GM11168 (cell line): ENCODE measurements around the gene SH3PXD2A.

Experiments
- in situ Hi-C: fragments of 300-500 bp; cut with MboI; formaldehyde crosslinking; loops from one replicate; pipeline ENCODE4 v1.12.0; 2022; ENCODE audit warnings: low sequenced_read_pairs; ENCODE audit not compliant: unreplicated experiment

SH3PXD2A gene

DNA sequence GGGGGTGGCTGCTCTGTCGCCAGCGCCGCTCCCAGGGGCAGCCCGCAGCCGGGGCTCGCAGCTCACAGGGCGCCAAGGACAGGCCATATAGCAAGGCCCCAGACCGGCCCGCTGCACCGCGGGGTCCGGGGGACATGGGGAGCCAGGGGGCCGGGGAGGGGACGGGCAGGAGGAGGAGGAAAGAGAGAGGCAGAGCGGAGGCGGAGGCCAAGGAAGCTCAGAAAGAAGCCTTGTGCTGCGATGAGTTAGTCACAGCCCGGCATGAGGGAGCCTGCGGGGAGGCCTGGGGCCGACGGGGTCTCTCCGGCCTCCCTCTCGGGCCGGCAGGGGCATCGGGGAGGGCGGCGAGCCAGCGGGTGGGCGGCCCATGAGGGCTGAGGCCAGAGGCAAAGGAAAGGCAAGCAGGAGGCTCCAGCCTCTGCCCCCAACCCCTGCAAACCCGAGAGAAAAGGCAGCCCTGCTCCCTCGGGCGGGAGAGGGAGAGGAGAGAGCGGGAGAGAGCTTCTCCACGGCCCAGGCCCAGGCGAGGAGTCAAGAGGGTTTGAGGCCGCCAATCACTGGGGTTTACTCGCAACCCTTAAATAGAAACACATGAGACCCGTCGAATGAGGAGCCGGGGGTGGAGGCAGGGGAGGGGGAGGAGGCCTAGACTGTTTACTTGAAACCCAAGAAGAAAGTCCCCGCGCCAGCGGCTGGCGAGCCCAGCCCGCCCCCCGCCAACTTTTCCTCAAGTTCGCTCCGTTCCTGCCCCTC, 194.0 kb downstream of the SH3PXD2A start:
- in situ Hi-C loops = no loop called here

DNA sequence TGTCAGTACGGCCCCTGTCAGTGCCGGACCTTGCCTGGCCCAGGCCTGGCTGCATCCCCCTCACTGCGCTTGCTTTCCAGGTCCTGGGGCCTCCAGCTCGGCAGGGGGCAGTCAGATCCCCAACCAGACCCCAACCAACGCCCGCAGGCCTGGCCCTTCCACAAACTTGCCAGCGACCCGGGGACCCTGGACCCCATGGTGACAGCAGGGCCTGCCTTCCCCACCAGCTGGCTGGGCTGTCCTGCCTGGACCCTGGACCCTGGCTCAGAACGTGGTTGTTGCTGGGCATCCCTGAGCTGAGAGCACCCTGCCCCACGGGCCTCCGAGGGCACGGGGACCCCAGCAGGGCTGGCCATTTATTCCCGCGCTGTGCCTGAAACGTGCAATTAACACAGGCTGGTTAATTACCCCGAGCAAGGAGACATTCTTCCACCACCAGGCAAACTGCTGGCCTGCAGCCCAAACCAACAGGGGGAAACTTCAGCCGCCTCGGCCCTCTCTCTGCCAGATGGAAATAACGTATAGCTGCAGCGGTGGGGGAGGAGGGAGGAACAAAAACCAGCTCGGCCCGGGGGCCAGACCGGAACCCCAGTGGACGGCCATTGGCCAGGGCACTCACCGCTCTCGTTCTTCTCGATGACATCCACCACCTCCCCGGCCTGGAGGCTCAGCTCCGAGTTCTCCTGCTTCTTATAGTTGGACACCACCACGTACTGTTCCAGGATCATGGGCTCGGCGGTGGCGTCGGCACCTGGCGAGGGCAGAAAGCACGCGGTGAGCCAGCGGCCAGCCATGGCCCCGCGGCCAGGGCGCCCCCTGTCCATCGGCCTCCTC, 194.8 kb downstream of the SH3PXD2A start:
- in situ Hi-C loops = no loop called here

DNA sequence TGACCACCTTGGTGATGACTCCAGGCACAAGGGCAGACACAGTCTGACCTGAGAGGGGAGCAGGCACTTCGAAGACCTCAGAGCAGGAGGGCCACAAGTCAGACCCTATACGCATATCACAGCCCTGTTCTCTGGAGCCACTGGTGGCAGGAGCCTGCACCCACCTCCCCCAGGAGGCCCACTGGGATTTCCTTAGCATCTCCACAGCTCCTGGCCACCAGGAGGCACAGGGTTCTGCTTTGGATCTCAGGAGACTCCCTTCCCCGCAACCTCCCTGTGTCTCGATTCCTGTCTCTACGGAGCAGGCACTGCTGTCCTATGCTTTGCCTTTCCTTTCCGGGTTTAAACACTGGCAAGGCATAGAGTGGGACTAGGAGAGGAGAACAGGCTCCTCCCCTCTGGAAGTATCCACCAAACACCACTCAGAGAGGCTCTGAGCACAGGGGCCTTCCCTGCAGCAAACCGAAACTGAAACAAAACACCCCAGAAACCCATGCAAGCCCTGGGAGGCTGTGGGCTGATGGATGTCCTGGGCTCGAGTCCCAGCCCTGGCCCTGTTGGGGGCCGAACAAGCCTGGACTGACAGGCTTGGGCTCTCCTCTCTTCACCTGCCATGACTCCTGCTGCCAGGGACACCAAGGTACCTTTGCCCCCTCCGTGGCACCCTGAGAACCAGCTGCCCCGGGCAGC, 195.6 kb downstream of the SH3PXD2A start:
- in situ Hi-C loops = no loop called here

DNA sequence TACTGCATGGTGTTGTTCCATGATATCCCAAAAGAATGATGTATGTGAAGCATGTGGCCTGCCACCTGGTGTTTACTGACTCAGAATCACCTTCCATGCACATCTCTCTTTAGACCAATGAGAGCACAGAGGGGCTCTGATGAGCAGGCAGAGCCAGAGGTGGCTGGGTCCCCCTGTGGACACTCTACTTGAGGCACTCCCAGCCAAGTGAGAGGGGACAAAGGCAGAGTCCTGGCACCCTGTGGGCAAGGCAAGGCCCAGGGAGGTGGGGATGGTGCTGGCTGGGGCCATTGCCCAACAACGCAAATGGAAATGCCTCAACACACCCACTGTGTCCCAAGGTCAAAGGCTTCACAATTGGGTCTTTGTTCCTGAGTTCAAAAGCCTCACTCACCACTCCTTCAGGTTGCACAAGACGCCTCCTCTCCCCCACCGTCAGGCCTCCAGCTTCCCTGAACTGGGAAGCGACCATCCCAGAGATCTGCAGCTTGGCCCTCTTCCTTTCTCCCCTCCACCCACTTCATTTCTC, 197.3 kb downstream of the SH3PXD2A start:
- in situ Hi-C loops = no loop called here

DNA sequence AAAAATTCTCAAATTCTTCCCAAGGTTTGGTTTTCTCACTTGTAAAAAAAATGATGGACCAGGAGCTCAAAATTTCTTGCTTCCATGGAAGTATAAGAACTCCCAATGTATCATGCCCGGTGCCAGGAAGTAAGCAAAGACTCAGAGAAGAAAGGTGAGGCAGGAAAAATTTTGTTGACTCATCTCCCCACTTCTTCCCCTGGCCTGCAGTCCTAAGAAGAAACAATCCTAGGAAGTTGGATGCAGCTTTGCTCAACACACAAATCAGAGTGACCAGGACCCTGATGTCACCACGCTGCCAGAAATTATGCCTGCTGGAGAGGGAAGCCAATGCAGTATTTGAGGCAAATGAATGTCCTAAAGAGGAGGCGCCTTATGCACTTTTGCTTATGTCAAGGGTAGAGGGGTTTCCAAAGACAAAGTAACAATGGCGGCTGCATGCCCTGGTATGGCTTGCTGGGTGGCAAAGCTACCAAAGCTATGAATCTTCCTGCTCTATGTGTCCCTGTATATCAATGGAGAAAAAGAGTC, 198.2 kb downstream of the SH3PXD2A start:
- in situ Hi-C loops = no loop called here

DNA sequence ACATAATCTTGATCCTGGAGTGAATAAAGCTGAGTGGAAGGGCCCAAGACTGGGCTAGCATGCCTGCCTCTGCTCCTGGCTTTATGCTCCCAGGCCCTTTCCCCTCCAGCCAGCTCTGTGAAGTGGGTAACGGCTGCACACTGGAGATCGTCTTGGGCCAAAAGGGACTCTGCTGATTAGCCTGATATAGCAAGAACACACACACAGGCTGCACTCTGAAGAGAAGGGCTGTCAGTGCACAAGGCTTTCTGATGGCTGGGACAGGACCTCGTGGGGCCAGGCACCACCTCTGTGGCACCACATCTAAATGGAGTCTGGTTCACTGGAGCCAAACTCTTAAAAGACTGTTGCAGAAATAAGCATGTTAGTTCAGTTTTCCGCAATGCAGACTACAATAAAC, 200.5 kb downstream of the SH3PXD2A start:
- in situ Hi-C loops = no loop called here

DNA sequence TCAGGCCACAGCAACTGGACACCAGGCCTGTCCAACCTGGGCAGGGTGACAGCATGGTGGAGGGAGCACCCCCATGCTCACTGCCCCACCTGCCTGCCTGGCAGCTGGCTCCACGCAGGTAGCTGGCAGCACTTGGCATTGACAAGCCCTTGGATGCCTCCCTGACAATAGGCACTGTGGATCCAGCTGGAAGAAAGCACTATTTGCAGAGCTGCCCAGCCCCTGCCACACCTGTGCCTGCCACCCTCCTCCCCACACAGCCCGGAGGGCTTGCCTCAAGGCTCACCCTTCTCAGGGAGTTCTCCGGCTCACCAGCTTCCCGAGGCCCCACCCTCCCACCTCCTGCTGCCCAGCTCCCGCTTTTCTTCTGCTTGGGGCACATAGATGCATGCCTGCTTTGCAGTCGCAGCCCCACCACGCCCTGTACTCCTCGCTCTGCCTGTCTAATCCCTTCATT, 201.8 kb downstream of the SH3PXD2A start:
- in situ Hi-C loops = no loop called here

DNA sequence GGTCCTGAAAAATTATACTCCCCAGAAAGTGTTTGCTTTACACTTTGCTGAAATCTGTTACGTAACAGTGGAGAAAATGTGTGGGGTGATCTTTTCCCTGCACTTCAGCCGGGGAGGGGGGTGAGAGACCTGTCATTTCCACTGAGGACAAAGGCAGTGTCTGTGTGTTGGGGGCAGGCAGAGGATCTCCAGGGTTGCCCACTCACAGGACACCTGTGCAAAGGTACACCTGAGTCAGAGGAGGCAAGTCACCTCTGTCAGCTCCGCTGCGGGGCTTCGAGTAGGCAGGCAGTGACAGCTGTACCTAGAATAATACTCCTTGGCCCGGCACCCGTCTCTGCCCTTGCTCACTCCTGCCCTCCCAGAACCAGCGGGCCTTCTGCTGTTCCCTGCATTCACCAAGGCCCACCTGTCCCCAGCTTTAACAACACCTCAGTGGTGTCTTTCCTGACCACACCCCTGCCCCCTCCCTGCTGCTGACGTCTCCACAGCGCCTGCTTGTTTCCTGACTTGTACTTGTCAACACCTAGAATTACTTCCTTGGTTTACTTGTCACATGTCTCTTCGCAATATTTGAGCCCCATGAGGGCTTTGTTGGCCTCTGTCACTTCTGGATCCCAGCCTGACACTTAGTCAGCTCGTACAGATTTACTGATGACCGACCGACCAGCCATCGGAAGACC, 202.6 kb downstream of the SH3PXD2A start:
- in situ Hi-C loops = no loop called here

DNA sequence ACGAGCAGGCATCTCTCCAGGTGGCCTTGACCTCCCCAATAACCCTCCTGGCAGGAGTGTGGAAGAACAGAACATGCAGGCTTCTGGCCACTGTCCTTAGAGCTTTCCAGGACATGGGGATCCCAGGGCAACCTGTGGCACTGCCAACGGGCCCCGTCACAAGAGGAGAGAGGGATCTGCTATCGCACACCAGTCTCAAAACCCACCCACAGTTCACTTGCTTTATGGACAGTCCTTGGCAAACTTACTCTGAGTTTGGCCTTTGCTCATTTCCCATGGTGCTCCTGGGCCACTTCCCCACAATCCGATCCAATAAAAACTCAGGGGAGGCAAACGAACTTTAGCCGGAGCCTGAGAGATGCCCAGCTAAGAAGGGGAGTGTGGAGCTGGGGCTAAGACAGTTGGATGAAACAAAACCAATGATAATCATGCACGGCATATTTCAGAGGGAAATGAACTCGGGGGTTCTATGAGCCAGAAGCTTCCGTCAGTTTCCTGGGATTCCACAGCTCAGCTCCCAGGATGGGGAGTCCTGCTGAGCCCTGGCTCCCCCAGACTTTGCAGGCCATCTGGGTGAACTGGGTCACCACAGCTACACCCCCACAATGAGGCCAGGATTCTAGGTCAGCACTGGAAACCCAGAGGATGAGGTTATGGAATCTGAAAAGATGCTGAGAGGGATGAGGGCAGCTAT, 203.4 kb downstream of the SH3PXD2A start:
- in situ Hi-C loops = no loop called here

DNA sequence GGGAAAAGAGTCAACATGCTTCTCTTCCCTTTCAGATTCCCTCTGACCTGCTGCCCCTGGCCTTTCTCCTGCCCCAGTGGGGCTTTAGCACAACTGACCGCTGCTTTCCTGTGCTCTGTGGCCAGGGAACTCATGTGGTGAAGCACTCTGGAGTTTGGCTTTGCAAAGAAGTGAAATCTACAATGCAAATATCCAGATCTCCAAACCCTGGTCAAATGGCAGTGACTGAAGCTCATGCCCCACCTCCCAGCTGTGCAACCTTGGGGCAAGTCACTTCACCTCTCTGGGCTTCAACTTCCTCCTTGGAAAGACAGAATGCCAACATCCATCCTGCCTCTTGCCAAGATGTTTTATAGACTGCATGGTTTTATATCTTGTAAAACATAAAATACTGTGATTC, 204.0 kb downstream of the SH3PXD2A start:
- in situ Hi-C loops = no loop called here

DNA sequence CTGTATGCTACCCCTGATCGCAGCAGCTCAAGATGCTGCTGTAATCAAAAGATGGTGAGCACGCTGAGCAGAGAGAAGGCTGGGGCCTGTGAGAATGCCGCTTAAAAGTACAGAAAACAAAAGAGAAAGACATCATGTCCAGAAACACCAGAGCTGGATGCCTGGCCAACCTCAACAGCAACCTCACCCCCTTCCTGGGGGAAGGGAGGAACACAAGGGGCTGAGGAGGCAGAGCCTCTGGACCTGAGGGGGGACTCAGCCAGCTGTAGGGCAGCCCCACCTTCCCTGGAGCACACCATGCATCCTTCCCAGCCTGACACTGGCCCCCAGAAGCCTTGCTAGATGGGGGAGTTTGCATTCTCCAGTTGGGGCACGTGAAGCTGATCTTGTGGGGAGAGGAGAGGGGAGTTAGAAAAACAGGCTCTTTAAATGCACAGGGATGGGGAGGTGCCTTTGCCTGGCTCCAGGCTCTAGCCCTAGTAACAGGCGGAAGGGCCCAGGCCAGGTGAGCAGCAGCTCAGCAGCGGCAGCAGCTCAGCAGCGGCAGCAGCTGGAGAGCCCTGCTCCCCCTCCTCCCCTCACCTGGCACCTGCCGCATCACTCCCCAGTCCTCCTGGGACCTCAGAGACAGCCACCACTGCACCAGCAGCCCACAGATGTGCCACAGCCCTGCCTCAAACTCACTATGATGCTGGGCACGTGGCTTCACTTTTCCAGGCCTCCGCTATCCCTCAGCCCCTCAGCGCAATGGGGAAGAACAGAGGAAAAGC, 205.5 kb downstream of the SH3PXD2A start:
- in situ Hi-C loops = no loop called here

DNA sequence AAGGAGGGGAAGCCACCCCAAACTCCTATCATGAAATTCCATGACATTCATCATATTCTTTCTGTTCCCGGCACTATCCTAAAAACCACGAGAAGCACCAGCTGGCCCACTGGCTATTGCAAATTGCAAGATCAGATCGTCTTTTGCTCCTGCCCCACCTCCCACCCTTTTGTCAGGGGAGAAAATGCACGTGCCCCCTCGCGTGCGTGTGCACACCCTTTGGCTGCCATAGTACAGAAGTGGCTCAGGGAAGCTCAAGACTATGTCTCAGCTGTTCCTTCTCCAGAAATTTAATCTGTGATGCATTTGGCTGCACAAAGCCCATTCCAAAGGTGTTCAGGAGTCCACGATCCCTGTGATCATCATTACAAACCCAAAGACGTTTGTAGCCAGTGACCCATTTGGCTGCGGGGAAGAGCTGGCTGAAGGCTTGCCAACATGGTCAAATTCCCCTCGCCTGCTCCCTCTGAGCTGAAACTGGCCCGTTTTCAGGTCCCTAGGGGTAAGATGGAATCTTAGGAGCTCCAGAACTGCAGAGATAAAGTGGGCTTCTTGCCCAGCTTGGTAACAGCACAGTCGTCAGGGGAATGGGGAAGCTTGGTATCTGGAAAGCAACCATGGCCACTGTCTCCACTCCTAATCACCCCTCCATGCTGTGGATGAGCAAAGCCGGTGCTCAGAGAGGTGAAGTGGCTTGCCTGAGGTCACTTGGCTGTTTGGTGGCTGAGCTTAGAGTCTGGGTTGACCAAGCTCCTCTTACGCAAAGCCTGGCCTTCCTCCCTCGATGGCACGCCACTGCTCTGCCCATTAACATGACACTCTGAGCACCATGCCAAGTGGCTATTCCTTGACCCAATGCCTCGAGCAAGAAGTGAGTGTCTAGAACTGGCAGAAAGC, 206.5 kb downstream of the SH3PXD2A start:
- in situ Hi-C loops = no loop called here

DNA sequence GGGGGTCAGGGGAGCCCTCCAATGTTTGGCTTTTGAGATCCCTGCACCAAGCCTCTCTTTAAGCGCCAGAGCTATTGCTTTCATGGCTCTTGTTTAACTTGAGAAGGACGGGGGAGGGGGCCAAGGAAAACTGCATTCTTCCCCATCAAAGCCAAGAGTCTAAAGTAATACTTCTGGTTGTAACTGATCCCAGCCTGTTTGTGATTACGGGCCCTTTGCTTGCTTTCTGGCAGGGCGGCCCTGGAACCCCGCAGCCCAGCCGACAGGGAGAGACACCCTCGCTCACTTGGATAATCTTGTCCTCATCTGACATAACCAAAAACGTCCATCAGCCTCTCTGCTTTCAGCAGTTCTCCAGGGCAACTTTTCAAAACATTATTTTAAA, 207.1 kb downstream of the SH3PXD2A start:
- in situ Hi-C loops = no loop called here

DNA sequence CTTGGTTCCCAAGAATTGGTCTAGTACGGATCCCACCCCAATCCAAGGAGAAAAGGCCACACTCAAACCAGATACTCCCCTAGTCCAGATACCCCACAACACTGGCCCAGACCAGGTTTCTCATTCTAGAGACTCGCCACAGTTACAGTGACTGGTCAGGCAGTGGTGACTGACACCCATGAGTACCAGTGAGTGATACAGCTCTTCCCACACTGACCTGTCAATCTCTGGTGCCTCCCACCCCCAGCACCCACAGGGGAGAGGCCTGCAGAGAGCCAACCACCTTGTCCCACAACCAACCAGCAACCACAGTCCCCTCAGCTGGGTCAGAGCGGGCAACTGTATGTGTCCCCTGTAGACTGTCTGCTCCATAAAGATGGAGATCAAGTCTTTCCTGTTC, 209.1 kb downstream of the SH3PXD2A start:
- in situ Hi-C loops = no loop called here

DNA sequence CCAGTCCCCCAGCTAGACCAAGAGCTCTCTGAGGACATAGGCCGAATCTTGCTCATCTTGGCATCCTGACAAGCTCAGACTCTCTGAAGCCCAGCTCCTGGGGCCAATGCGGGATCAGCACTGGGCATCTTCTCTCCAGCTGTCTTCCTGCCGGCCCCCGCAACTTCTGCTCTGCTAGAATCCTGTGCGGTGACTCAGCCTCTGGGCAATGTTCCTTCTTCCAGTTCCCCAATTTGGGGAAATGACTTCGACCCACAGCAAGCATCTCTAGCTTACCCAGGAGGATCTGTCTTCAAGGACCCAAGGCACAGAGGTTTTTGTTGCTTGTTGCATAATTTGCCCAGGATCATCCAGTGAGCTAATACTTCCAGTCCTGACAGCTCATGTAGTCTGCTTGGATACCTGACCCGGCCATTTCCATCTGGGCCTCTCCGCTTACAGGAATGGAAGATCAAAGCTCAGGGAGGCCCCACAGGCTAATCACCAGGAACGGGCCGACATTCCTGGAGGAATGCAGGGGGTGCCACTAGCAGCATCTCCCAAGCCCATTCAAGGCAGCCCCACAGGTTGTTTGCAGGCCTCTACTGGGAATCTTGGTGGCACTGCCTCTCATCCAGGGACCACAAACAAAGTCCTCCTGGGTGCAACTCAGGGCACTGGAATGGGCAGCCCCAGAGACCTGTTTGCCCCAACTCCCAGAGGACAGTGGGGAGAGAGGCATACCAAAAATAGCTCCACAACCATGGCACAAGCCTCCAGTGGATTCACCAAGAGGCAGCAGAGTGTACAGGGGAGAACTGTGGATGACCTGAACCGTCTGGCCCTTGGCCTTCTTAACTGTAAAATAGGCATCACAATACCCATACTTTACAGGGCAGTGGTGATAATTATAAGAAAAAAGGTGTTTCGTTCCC, 210.0 kb downstream of the SH3PXD2A start:
- in situ Hi-C loops = no loop called here

DNA sequence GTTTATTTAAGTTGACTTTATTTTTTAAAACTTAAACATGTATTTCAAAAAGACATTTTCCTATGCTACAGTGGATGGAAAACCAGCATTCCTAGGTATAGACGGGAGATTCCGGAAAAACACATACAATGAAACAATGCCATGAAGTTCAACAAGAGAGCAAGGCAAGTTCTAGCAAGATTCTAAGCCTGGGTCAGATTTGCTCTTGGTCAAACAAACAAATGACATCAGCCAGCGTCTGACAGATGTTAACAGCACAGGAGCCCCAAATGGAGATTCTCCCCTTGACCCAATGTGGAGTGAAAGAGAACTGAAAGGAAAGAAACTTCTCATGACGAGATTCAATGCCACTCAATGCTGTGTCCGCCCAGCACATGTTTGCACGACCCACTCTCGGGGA, 212.0 kb downstream of the SH3PXD2A start:
- in situ Hi-C loops = no loop called here

DNA sequence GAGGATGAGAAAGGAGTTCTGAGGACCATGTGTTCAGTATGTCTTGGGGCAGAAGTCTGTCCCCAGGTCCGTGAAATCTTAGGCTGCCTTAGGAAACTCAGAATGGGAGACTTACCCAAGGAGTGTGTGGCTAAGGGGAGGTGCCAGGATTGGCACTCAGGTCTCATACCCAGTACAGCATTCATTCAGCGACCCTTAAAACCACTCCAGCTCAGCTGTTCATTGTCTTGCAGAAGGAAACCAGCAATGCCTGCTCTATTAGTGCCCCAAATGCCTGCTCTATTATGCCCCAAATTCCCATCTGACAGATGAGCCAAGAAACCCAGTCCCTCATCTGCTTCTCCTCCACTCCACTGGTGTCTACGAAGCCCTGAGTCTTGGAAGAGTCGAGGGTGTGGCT, 214.1 kb downstream of the SH3PXD2A start:
- in situ Hi-C loops = no loop called here
